Measurements from ENCODE around the gene ATP2A1.

Gene ATP2A1

GRCh38 chr16:28878083-28878926 is at the start of gene ATP2A1:
TSS of gene ATP2A1 (plus strand) at chr16:28878488. CDS start at chr16:28878672, 184 bp downstream.
- DNase-seq: no peak

- no peak for DNase-seq
Measured at GRCh38 chr16:28829747-28830146, 48.5 kb upstream of the ATP2A1 start.

- no peak for DNase-seq
Measured at GRCh38 chr16:28830531-28830930, 47.8 kb upstream of the ATP2A1 start.

- no peak for DNase-seq
Measured at GRCh38 chr16:28834349-28834748, 43.9 kb upstream of the ATP2A1 start.

DNA sequence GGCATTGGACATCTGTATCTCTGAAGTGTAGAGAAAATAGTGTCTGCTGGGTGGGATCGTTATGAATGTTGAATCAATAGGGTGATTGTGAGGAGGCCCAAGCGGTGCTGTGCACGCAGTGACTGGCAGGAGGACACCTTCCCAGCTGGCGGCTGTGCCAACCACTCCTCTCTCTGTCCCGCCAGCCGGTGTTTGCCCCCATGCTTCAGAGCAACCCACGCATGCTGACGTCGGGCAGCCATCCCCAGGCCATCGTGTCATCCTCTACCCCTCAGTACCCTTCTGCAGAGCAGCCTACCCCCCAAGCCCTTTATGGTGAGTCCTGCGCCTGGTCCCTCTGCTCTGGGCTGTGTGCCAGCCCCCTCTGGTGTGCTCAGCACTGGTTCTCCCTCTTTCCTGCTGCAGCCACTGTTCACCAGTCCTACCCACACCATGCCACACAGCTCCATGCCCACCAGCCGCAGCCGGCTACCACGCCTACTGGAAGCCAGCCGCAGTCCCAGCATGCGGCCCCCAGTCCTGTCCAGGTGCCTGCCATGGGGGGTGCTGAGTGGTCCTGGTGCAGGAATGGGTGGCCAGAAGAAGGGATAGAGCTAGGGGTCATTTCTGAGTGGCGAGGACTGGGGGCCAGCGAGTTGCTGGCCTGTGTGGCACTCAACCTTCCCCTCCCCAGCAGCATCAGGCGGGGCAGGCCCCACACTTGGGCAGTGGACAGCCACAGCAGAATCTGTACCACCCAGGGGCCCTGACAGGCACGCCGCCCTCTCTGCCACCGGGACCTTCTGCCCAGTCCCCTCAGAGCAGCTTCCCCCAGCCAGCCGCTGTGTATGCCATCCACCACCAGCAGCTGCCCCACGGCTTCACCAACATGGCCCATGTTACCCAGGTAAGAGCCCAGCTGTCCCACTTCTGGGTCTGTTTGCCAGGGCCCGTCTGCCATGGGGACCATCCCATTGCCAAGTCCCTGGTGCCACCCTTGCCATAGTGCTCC is 43.1 kb upstream of the ATP2A1 start:
- DNase-seq: no peak

DNA sequence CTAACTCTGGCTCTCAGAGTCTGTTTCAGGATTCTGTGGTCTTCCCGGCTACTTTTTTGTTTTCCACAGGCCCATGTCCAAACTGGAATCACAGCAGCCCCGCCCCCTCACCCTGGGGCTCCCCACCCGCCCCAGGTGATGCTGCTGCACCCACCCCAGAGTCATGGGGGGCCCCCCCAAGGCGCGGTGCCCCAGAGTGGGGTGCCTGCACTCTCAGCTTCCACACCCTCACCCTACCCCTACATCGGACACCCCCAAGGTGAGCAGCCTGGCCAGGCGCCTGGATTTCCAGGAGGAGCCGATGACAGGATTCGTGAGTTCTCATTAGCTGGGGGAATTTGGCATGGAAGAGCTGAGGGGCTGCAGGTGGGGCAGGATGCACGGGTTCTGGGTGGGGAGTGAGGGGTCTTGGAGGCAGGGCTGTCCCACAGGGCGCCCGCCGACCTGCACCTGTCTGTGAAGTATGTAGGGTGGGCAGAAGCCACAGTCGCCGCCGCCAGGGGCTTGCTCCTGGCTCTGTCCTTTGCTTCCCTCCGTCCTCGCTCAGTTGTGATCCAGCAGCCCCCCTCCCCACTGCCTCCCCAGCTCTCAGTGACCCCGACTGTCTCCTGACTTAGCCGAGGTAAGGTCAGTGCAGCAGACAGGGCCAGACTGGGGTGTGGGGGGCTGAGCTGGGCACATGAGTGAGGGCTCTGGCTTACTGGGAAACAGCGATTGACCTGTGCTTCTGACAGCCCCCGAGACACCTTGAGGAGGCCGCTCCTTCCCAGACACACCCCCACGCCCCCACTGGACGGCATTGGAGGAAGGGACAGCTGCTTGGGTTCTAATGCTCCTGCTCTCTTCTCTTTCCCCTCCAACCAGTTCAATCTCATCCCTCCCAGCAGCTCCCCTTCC is 42.2 kb upstream of the ATP2A1 start:
- DNase-seq: no peak

GRCh38 chr16:28836761-28837064 is 41.6 kb upstream of the ATP2A1 start:
- no peak for DNase-seq

DNA sequence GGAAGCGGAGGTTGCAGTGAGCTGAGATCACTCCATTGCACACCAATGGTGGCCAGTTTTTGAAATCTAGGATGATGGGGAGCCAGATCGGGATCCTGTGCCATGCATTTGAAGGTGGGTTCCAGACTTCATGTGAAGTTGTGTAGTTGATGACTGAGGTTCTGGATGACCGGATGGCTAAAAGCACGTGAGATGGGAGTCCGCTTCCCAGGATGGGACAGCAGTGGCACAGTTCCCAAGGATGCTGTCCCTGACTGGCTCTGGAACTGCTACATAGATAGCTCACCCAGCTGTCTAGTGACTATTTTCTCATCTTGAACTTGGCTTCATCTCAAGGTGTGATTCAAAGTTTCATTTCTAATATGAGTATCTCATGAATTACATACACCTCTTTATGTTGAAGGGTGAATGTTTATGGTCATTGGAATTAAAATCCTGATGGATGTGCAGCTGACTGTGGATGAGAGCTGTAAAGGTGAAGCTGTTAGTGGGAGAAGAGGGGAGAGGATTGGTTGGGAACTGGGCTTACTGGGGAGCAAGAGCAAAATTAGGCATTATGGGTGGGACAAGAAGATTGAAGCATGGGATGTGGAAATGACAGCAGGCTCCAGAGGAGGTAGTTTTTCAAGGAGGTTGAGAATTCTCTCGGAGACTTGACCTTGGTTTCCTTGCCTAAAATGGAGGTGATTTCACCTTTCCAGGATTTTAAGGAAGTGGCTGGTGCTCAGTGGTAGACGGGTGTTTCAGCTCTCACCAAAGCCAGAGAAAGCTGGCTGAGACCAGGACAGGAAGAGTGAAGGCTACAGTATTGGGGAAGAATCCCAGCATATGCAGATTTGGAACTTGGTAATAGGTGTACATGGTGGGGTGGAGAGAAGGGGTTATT is 40.4 kb upstream of the ATP2A1 start:
- DNase-seq: no peak

DNA sequence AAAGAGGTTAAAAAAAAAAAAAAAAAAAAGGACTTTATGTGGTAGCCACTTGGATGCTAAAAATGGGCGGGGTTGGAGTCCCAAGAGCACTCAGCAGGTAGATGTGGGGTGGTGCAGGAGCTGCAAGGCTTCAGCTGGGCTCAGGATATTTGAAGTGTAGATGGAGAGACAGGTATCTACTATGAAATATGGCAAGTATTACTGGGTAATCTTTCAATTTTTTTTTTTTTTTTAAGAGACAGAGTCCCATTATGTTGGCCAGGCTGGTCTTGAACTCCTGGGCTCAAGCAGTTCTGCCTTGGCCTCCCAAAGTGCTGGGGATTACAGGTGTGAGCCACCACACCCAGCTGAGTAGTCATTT is 39.8 kb upstream of the ATP2A1 start:
- no peak for DNase-seq

DNA sequence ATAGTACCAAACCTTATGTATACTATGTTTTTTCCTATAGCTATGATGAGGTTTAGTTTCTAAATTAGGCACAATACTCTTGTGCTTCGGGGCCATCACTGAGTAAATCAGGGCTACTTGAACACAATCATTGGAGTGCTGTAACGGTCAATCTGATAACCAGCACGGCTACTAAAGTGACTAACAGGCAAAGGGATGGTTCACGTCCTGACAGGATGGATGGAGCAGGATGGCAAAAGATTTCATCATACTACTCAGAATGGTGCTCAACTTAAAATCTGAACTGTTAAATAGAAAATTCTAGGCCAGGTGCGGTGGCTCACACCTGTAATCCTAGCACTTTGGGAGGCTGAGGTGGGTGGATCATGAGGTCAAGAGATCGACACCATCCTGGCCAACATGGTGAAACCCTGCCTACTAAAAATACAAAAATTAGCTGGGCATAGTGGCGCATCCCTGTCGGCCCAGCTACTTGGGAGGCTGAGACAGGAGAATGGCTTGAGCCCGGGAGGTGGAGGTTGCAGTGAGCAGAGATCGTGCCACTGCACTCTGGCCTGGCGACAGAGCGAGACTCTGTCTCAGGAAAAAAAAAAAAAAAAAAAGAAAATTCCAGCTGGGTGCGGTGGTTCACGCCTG is 39.2 kb upstream of the ATP2A1 start:
- no peak for DNase-seq

DNA sequence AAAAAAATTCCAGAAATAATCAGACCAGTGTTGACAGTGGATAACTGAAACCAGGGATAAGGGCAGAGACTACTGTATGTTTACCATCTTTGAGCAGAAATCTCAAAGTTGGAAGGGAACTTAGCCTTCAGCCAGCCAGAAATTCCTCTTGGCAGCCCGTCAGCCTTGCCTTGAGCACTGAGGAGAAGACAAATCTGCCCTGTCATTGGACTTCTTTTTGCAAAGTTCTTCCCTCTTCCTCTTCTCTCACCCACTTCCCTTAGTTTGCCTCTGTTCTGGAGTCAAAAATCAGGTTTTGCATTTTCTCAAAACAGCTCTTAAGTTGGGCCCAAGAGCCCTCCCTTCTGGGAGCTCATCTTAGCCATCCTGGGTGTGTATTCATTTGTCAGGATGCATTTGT is 38.4 kb upstream of the ATP2A1 start:
- DNase-seq: no peak

GRCh38 chr16:28842696-28843095 is 35.6 kb upstream of the ATP2A1 start:
- DNase-seq: no peak

- DNase-seq: no peak
Measured at GRCh38 chr16:28843766-28844165, 34.5 kb upstream of the ATP2A1 start.

DNA sequence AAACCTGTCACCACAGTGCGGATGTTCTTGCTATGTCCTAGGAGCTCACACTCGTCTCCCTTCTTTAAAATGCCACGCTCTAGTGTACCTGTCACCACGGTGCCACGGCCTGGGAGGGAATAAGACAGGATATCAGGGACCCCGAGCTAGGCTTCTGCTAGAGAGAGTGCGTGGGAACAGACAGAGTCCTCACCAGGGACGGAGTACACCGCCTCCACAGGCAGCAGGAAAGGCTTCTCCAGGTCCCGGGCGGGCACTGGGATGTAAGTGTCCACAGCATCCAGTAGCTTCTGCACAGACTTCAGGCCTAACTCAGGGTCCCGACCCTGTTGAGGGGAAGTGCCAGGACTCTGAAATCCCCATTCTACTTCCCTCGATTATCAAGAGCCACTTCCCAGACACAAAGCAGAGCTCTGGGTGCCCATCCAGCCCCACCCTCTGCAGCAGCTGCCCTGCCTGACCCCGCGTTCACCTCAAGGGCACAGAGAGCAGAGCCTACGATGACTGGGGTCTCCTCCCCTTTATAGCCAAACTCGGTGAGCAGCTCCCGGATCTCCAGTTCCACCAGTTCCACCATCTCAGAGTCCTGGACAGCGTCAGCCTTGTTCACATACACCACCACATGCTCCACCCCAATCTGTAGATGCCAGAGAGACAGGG is 33.9 kb upstream of the ATP2A1 start:
- no peak for DNase-seq

- no peak for DNase-seq
Measured at GRCh38 chr16:28845293-28845692, 33.0 kb upstream of the ATP2A1 start.

- no peak for DNase-seq
Measured at GRCh38 chr16:28845761-28846079, 32.6 kb upstream of the ATP2A1 start.

- DNase-seq: peak; percentile 86 to 99
Measured at GRCh38 chr16:28846080-28846932, 32.0 kb upstream of the ATP2A1 start, which contains the start of gene TUFM. TSS of gene TUFM (minus strand) at chr16:28846348. CDS start at chr16:28846269, 79 bp downstream.

DNA sequence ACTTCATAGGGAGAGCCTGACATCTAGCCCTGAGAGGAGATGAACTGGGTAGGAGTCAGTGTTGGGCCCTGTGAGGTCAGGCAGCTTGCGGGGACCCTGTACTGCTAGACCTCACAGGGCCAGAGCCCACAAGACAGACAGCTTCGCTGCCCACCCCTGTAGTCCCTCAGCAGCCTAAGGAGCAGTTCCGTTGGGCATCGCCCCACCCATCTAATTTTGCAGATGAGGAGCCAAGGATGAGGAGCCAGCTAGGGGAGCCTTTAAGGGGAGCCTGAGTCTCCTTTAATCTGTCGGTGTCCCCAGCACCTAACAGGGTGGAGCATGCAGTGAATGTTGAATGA is 31.4 kb upstream of the ATP2A1 start:
- DNase-seq: no peak

- no peak for DNase-seq
Measured at GRCh38 chr16:28858421-28858820, 19.9 kb upstream of the ATP2A1 start.

DNA sequence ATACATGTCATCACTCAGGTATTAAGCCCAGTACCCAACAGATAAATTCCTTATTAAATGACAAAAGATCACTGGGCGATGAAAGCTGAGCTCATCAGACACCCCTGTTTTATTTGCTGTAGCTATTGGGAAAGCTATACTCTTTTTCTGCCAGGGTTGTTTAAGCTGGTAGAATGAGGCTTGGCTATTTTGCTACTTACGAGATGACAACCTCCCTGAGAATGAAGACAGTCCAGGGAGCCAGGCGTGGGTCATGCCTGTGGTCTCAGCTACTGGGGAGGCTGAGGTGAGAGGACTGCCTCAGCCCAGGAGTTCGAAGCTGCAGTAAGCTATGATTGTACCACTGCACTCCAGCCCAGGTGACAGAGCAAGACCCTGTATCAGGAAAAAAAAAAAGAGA is 19.0 kb upstream of the ATP2A1 start:
- no peak for DNase-seq
